LNCaP clone FGC (cell line): ENCODE results near the gene IFNA2.

Experiments used
- DNase-seq: peaks from one replicate; pipeline ENCODE4 v3.0.0-alpha.2; 2011; ENCODE audit warnings: low read depth
- H3K4me3 ChIP-seq: 2 replicates; pipeline ENCODE4 v1.5.1; 2011; ENCODE audit warnings: mild to moderate bottlenecking, low read depth, low read length, control low read depth
- TF ChIP-seq, protein P1 (sequence below): IDR thresholded peaks from 2 replicates; pipeline ENCODE4 v1.5.1; 2012; ENCODE audit warnings: mild to moderate bottlenecking; ENCODE audit not compliant: control insufficient read depth, insufficient read depth; ENCODE audit errors: extremely low read depth

IFNA2 gene

DNA sequence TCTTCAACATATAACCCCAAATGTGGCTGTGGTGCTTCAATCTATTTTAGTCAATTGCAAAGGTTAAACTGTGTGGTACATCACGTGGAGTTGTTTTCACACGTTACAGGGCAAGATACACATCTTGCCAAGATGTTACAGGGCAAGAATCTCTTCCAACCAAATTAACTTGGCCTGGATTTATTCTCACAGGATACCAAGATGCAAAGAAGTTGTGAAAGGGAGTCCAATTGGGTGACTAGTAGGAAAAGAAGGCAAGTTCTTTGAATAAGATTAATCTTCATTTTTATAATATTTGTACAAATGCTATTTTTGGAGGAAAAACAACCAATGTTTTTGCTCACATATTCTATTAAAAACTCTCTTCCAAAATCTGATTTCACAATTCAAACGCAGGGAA lies 18.9 kb upstream of the IFNA2 start:
- no peak for DNase-seq
- TF ChIP-seq, protein P1, sequence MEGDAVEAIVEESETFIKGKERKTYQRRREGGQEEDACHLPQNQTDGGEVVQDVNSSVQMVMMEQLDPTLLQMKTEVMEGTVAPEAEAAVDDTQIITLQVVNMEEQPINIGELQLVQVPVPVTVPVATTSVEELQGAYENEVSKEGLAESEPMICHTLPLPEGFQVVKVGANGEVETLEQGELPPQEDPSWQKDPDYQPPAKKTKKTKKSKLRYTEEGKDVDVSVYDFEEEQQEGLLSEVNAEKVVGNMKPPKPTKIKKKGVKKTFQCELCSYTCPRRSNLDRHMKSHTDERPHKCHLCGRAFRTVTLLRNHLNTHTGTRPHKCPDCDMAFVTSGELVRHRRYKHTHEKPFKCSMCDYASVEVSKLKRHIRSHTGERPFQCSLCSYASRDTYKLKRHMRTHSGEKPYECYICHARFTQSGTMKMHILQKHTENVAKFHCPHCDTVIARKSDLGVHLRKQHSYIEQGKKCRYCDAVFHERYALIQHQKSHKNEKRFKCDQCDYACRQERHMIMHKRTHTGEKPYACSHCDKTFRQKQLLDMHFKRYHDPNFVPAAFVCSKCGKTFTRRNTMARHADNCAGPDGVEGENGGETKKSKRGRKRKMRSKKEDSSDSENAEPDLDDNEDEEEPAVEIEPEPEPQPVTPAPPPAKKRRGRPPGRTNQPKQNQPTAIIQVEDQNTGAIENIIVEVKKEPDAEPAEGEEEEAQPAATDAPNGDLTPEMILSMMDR, result no peak
- H3K4me3 ChIP-seq, result no peak overlapping the region

DNA sequence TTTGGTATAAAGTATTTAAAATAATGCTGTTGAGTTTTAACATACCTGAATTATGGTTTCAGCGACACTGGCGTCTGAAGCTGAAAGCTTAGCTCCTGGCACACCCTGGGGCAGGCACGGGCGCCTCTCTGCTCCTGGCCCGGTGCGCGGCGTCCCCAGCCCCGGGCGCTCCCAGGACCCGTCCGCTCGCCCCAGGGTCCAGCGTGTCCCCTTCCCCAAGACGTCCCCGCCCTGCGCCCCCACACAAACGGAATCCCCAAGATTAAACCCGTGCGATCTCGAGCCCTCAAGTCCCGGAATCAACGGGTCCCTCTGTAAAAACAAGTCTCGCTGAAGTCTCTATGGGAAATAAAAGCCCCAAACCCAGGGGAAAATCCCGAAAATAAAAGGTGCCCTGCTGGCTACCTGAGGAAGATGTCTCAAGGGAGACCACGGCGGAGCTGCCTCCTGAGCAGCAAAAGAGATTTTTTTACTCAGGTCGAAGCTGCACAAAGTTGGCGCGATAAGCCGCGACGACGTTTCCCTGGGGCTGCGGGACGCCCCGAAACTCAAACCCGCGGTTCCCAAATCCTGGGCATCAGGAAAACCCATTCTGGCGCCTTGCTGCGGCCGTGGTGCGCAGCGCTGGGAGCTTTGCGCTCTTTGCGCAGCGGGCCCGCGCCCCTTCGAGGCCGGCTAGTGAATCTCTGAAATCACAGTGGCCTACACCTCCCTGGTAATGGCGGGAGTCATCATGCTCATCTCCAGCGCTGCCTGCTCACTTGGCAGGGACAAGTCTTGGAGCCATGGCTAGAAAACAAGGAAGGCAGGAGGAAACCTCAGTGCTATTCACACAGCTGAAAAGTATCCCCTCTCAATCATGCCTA lies 17.4 kb upstream of the IFNA2 start:
- no peak for DNase-seq
- TF ChIP-seq, protein P1, result no peak
- H3K4me3 ChIP-seq, result no peak overlapping the region

DNA sequence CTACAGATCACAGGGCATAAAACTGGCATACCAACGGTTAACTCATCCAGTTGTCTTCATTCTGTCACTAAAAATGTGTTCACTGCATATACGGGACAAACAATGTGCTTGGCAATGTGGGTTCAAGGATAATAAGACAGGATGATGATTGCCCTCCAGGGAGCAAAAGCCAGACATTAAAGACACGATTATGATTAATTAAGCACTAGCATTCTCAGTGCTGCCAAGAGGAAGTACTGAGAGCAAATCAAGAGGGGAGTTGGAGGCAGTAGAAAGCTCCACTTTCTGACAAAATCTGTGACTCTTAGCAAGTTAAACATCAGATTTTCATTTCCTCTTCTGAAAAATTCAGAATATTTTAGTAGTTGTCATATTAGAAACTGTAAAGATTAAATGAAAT lies 14.8 kb upstream of the IFNA2 start:
- H3K4me3 ChIP-seq, result no peak overlapping the region
- TF ChIP-seq, protein P1, result no peak

DNA sequence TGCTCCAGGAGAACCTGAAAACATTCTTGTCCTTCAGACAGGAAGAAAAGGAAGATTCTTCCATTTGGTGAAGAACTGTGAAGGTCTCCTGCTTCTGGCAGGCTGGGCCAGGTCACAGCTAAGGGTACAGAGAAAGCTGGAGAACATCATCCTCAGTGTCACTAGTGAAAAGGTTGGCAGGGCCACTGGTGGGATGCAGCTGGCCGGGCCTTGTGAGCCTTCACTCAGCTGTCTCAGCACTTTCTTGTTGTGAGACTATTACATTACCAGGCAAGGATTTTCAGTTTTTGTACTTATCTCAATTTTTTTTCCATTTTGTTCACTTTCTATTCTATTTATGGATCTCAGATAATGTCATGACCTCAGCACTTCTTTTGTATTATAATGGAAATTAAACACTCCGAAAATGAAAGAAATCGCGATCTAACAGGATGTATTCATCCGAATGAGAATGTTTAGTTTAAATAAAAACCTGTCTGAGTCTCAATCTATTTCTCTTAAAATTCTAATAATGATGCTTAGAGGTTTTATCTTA lies 13.8 kb upstream of the IFNA2 start:
- TF ChIP-seq, protein P1, result no peak
- no peak for DNase-seq
- H3K4me3 ChIP-seq, result no peak overlapping the region

More for the DNA sequence above, 14.8 kb upstream of the IFNA2 start:
- DNase-seq, result no peak

DNA sequence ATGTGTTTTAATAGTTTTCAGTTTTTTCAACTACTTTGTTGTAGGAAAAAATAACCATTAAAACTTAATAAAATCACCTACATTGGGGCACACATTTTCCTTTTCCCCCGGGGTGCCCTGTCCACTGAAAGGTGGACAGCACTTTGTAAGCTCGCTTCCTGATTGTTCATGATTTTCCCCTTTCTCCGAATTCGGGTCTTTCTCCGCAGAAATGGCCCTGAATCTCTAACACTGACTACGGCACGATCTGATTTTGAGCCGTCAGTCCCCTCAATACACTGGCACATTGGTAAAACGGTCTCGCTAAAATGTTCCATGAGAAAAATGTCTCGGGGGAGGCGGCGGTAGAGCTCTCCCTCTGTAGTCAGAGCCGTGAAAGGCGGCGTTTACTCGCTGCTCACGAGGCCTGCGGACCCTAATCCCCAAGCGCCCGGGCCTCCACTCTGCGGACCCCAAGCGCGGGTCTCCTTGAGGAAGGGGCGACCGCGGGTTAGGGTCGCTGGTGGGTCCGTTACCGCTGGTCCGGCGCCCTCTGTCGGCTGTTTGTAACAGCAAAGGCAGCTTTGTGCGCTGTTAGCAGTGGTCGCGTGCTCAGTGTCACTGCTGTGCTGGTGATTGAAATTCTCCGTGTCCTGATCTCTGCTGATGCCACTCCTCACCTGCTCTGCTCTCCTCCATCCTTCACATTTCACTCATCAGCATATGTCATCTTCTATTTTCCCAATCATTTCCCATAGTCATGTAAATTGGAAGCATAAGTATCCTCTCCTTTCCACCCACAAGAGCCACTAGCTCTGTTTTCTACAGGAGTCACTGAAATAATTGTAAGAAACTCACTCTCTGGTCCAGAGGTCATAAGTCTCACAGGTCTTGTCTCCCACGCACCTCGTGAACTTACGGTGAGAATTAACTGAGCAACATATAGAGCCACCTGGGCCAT lies 10.8 kb upstream of the IFNA2 start:
- DNase-seq, result no peak
- TF ChIP-seq, protein P1, result peak; percentile 81
- no peak overlapping the region for H3K4me3 ChIP-seq

DNA sequence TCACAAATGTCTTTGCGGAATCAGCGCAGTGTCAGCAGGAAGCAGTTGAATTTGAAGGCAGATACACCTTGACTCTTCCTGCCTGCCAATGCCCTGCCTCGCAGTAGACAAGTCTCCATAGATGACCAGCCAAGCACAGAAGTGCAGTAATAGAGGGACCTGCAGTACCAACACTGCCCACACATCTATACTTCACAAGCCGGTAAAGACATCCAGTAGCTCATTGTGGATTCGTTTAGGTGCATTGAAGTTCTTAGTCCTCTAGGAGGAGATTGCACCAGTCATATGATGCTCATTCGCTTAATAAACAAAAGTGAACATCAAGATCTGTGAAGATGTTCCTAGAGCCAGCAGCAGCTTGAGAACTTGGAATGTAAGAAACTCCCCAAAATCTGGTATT lies 7.1 kb upstream of the IFNA2 start:
- no peak overlapping the region for H3K4me3 ChIP-seq
- TF ChIP-seq, protein P1, result peak; percentile 19; the same call in 1 of the 2 replicates
- DNase-seq, result peak; percentile 77
